Glomerular visceral epithelial cell (primary cell): ENCODE results near the gene AQP2.

Experiments
- DNase-seq: peaks from one replicate; pipeline ENCODE4 v3.0.0-alpha.2; 2016; ENCODE audit errors: extremely low spot score

The AQP2 gene

GRCh38 chr12:49920241-49920914 is 30.2 kb upstream of the AQP2 start:
- no peak for DNase-seq

GRCh38 chr12:49920915-49921286 is 29.6 kb upstream of the AQP2 start:
- no peak for DNase-seq

- DNase-seq = no peak
Measured at GRCh38 chr12:49921299-49921698, 29.2 kb upstream of the AQP2 start.

GRCh38 chr12:49921936-49922335 is 28.6 kb upstream of the AQP2 start:
- DNase-seq = no peak

- DNase-seq = no peak
Measured at GRCh38 chr12:49922349-49923034, 28.0 kb upstream of the AQP2 start.

- no peak for DNase-seq
Measured at GRCh38 chr12:49923035-49923644, 27.4 kb upstream of the AQP2 start.

GRCh38 chr12:49923880-49924556 is 26.5 kb upstream of the AQP2 start:
- no peak for DNase-seq

- DNase-seq = no peak
Measured at GRCh38 chr12:49924628-49925246, 25.8 kb upstream of the AQP2 start.

- no peak for DNase-seq
Measured at GRCh38 chr12:49925433-49926204, 24.9 kb upstream of the AQP2 start.

- DNase-seq = no peak
Measured at GRCh38 chr12:49928471-49928870, 22.1 kb upstream of the AQP2 start.

- no peak for DNase-seq
Measured at GRCh38 chr12:49929581-49929980, 21.0 kb upstream of the AQP2 start.

- DNase-seq = peak; percentile 12
Measured at GRCh38 chr12:49930515-49931288, 19.8 kb upstream of the AQP2 start.

GRCh38 chr12:49932023-49932422 is 18.5 kb upstream of the AQP2 start:
- no peak for DNase-seq

- DNase-seq = no peak
Measured at GRCh38 chr12:49932533-49933130, 17.9 kb upstream of the AQP2 start.

GRCh38 chr12:49933796-49934195 is 16.7 kb upstream of the AQP2 start:
- DNase-seq = no peak

GRCh38 chr12:49934505-49934904 is 16.0 kb upstream of the AQP2 start:
- DNase-seq = no peak

- no peak for DNase-seq
Measured at GRCh38 chr12:49936925-49937324, 13.6 kb upstream of the AQP2 start.

GRCh38 chr12:49937639-49938300 is 12.8 kb upstream of the AQP2 start:
- DNase-seq = no peak

GRCh38 chr12:49939307-49939706 is 11.2 kb upstream of the AQP2 start:
- no peak for DNase-seq

GRCh38 chr12:49939707-49940106 is 10.8 kb upstream of the AQP2 start:
- no peak for DNase-seq
